SK-N-SH (cell line): ENCODE results near the gene WIPI1. TPM values are rescaled to one million over a fixed set of nuclear protein-coding genes. Genes with fewer than 3 reads are reported as not detected.
"Not testable (repeated sequence)": the region's sequence is repeated elsewhere in the genome, so short reads cannot be mapped to it uniquely, and the experiment has no call there.

Source experiments
- CTCF ChIA-PET: fragments of 300-600, 350-600 bp; formaldehyde crosslinking; extraction: SDS; loops from one replicate; lab custom pipeline; 2021; lab: Yijun Ruan, JAX
- POLR2A ChIA-PET: fragments of 350-600 bp; sonication (Branson Sonifier 250); formaldehyde crosslinking; extraction: SDS; loops from one replicate; lab custom pipeline; 2020; ENCODE audit warnings: antibody characterized with exemption, inconsistent platforms; lab: Yijun Ruan, JAX
- DNase-seq: peaks from one replicate; pipeline ENCODE4 v3.0.0; 2012
- H2AFZ ChIP-seq: fragments of 200-600 bp; sonication (generic); 2 replicates; pipeline ENCODE4 v1.8.1; 2016; ENCODE audit warnings: antibody characterized with exemption, mild to moderate bottlenecking, low read depth
- H3F3A ChIP-seq: fragments of 200-600 bp; sonication (generic); replicated peaks from 2 replicates; pipeline ENCODE3; 2016; ENCODE audit warnings: antibody characterized with exemption, mild to moderate bottlenecking; ENCODE audit not compliant: insufficient read depth
- H3K27ac ChIP-seq, 2 experiments: fragments of 200-500 bp in 1 of 2; fragments of 200-600 bp in 1 of 2; sonication (Bioruptor generic) in 1 of 2; sonication (generic), shearing (Covaris generic) in 1 of 2; 2 replicates each; pipeline versions ENCODE4 v1.5.1 to v1.6.1; 2014 to 2016; ENCODE audit warnings: low read depth in 2 of 2, inconsistent platforms in 1 of 2, low read length in 1 of 2, mild to moderate bottlenecking in 1 of 2, mixed read lengths in 1 of 2
- H3K27me3 ChIP-seq: fragments of 200-600 bp; sonication (generic), shearing (Covaris generic); 2 replicates; pipeline ENCODE4 v1.6.1; 2016; ENCODE audit warnings: mixed run types; ENCODE audit not compliant: insufficient read depth
- H3K36me3 ChIP-seq, 2 experiments: fragments of 200-500 bp in 1 of 2; fragments of 200-600 bp in 1 of 2; sonication (Bioruptor generic) in 1 of 2; sonication (generic) in 1 of 2; replicated peaks in 1 of 2; 2 replicates each; pipeline versions ENCODE3 to v1.5.1; 2014 to 2016; ENCODE audit warnings: low read length in 1 of 2, mild to moderate bottlenecking in 1 of 2; ENCODE audit not compliant: insufficient read depth in 2 of 2, control insufficient read depth in 1 of 2
- H3K4me1 ChIP-seq, 2 experiments: fragments of 200-500 bp in 1 of 2; fragments of 200-600 bp in 1 of 2; sonication (Bioruptor generic) in 1 of 2; sonication (generic), shearing (Covaris generic) in 1 of 2; 2 replicates each; pipeline versions ENCODE4 v1.5.1 to v1.6.1; 2014 to 2016; ENCODE audit warnings: low read depth in 1 of 2, low read length in 1 of 2, mixed run types in 1 of 2; ENCODE audit not compliant: insufficient read depth in 2 of 2, control insufficient read depth in 1 of 2
- H3K4me2 ChIP-seq: fragments of 200-600 bp; sonication (generic), shearing (Covaris generic); 2 replicates; pipeline ENCODE4 v1.6.1; 2017; ENCODE audit warnings: mixed run types
- H3K4me3 ChIP-seq, 2 experiments: fragments of 200-500 bp in 1 of 2; fragments of 200-600 bp in 1 of 2; sonication (Bioruptor generic) in 1 of 2; sonication (generic), shearing (Covaris generic) in 1 of 2; 2 replicates each; pipeline versions ENCODE4 v1.5.1 to v1.8.1; 2014 to 2016; ENCODE audit warnings: low read depth in 2 of 2, inconsistent platforms in 1 of 2, low read length in 1 of 2, mild to moderate bottlenecking in 1 of 2, mixed read lengths in 1 of 2, moderate library complexity in 1 of 2
- H3K79me2 ChIP-seq: fragments of 200-600 bp; sonication (generic); 2 replicates; pipeline ENCODE4 v1.8.1; 2017; ENCODE audit warnings: mild to moderate bottlenecking; ENCODE audit not compliant: insufficient read depth
- H3K9ac ChIP-seq: fragments of 200-600 bp; sonication (generic); 2 replicates; pipeline ENCODE4 v1.6.1; 2017; ENCODE audit warnings: mixed run types
- H3K9me2 ChIP-seq: fragments of 200-600 bp; sonication (generic); 2 replicates; pipeline ENCODE4 v1.6.1; 2017; ENCODE audit warnings: mixed run types
- H3K9me3 ChIP-seq: fragments of 200-600 bp; sonication (generic); 2 replicates; pipeline ENCODE4 v1.6.1; 2017; ENCODE audit warnings: mixed run types, mild to moderate bottlenecking, moderate library complexity
- H4K20me1 ChIP-seq: fragments of 200-600 bp; sonication (generic); 2 replicates; pipeline ENCODE4 v1.6.1; 2017; ENCODE audit warnings: mild to moderate bottlenecking, mixed run types; ENCODE audit not compliant: insufficient read depth
- EP300 ChIP-seq, 2 experiments: IDR thresholded peaks; 2 replicates each; pipeline versions ENCODE4 v1.4.0 to v1.6.1; 2012; ENCODE audit warnings: borderline replicate concordance in 1 of 2, low read depth in 1 of 2, low read length in 1 of 2
- FOXM1 ChIP-seq: IDR thresholded peaks from 2 replicates; pipeline ENCODE4 v1.4.0; 2012; ENCODE audit warnings: low read depth, mild to moderate bottlenecking
- SIN3A ChIP-seq: IDR thresholded peaks from 2 replicates; pipeline ENCODE4 v1.6.1; 2012; ENCODE audit warnings: low read depth, mild to moderate bottlenecking, low read length, moderate library complexity, borderline replicate concordance
- TAF1 ChIP-seq: IDR thresholded peaks from 2 replicates; pipeline ENCODE4 v1.6.1; 2012; ENCODE audit warnings: low read depth, mild to moderate bottlenecking, low read length, moderate library complexity, borderline replicate concordance
- WGBS: methylation state at CpG from one replicate; pipeline ENCODE4 v1.1.6; 2017; ENCODE audit warnings: low lambda C conversion rate; 5-methylcytosine and 5-hydroxymethylcytosine counted together
- polyA plus RNA-seq, 3 experiments: library from polyadenylated mRNA; depleted of rRNA; stranded (reverse); fragments of >200 nt; gene quantifications; 2 replicates each; pipeline ENCODE4 v1.2.3, GENCODE V29; 2012
- TF ChIP-seq, protein P1 (sequence below): IDR thresholded peaks from 2 replicates; pipeline ENCODE4 v1.4.0; 2012; ENCODE audit warnings: low read depth, borderline replicate concordance
- TF ChIP-seq, protein P2 (sequence below): IDR thresholded peaks from 2 replicates; pipeline ENCODE4 v1.6.1; 2012; ENCODE audit warnings: mild to moderate bottlenecking, low read depth, low read length, moderate library complexity

The WIPI1 gene
- polyA plus RNA-seq, 1 of the 3 experiments (the other 2 are of a cell fraction) = 52.7 TPM

GRCh38 chr17:68377771-68378267 lies 79.5 kb downstream of the WIPI1 start:
- DNase-seq = no peak
- Histone ChIP-seq H3K27me3 (no peaks in the 10 kb centered on the region; the same call in 1 of the 2 replicates), H3F3A (no peaks in the 10 kb centered on the region), H3K9me3 (no peaks in the 10 kb centered on the region), H3K4me1 (no peaks in the 10 kb centered on the region), H3K9me2 (no peaks in the 10 kb centered on the region), H3K79me2 (no peaks in the 10 kb centered on the region), H3K4me3 (no peak overlapping the region), H3K27ac (no peak overlapping the region), H3K36me3 (no peaks in the 10 kb centered on the region), H4K20me1 (no peaks in the 10 kb centered on the region), H2AFZ (no peak overlapping the region), H3K4me2 (no peak overlapping the region), H3K9ac (no peak overlapping the region)
- POLR2A ChIA-PET = no interaction called here
- TF ChIP-seq, protein P1, sequence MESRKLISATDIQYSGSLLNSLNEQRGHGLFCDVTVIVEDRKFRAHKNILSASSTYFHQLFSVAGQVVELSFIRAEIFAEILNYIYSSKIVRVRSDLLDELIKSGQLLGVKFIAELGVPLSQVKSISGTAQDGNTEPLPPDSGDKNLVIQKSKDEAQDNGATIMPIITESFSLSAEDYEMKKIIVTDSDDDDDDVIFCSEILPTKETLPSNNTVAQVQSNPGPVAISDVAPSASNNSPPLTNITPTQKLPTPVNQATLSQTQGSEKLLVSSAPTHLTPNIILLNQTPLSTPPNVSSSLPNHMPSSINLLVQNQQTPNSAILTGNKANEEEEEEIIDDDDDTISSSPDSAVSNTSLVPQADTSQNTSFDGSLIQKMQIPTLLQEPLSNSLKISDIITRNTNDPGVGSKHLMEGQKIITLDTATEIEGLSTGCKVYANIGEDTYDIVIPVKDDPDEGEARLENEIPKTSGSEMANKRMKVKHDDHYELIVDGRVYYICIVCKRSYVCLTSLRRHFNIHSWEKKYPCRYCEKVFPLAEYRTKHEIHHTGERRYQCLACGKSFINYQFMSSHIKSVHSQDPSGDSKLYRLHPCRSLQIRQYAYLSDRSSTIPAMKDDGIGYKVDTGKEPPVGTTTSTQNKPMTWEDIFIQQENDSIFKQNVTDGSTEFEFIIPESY = no peak
- TF ChIP-seq EP300 (IDR thresholded peaks at IDR 0.05; ENCODE audit: borderline replicate concordance in 1 of 2, low read depth in 1 of 2, low read length in 1 of 2) = no peak
- no peak for TF ChIP-seq FOXM1
- TF ChIP-seq SIN3A = no peak
- TF ChIP-seq, protein P2, sequence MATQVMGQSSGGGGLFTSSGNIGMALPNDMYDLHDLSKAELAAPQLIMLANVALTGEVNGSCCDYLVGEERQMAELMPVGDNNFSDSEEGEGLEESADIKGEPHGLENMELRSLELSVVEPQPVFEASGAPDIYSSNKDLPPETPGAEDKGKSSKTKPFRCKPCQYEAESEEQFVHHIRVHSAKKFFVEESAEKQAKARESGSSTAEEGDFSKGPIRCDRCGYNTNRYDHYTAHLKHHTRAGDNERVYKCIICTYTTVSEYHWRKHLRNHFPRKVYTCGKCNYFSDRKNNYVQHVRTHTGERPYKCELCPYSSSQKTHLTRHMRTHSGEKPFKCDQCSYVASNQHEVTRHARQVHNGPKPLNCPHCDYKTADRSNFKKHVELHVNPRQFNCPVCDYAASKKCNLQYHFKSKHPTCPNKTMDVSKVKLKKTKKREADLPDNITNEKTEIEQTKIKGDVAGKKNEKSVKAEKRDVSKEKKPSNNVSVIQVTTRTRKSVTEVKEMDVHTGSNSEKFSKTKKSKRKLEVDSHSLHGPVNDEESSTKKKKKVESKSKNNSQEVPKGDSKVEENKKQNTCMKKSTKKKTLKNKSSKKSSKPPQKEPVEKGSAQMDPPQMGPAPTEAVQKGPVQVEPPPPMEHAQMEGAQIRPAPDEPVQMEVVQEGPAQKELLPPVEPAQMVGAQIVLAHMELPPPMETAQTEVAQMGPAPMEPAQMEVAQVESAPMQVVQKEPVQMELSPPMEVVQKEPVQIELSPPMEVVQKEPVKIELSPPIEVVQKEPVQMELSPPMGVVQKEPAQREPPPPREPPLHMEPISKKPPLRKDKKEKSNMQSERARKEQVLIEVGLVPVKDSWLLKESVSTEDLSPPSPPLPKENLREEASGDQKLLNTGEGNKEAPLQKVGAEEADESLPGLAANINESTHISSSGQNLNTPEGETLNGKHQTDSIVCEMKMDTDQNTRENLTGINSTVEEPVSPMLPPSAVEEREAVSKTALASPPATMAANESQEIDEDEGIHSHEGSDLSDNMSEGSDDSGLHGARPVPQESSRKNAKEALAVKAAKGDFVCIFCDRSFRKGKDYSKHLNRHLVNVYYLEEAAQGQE = no peak
- TF ChIP-seq TAF1 = no peak
- 68% methylated on average over 8 of the region's 8 CpGs for WGBS
- CTCF ChIA-PET = interaction anchor here (0.5 to 3.2 kb wide), 3 partner anchors 21 to 1472 kb away, joined by 3 to 11 read pairs (median 3); no protein-coding TSS in a partner anchor

GRCh38 chr17:68376178-68376577 lies 81.1 kb downstream of the WIPI1 start:
- not testable (repeated sequence) for H3K27ac ChIP-seq, H4K20me1 ChIP-seq, DNase-seq, H3K27me3 ChIP-seq, H3K79me2 ChIP-seq, H2AFZ ChIP-seq, H3K9ac ChIP-seq, H3K4me2 ChIP-seq, H3F3A ChIP-seq, H3K36me3 ChIP-seq, H3K9me2 ChIP-seq, H3K4me1 ChIP-seq, H3K4me3 ChIP-seq, H3K9me3 ChIP-seq
- POLR2A ChIA-PET = interaction anchor here (0.6 kb wide), 1 partner anchor 24 kb away, joined by 7 read pairs; no protein-coding TSS in a partner anchor
- 38% methylated on average over 2 of the region's 2 CpGs for whole genome bisulfite sequencing
- CTCF ChIA-PET = interaction anchor here (0.7 to 3.2 kb wide), 2 partner anchors 23 to 226 kb away, joined by 3 to 11 read pairs; no protein-coding TSS in a partner anchor
